ENCODE data around the gene LCNL1. TPM values are rescaled to one million over a fixed set of nuclear protein-coding genes. Genes with fewer than 3 reads are reported as not detected.

The LCNL1 gene
- total and polyA plus RNA-seq, 2 donors (not counting 1 experiment from before 2014, with no cell fraction given) = not detected

DNA sequence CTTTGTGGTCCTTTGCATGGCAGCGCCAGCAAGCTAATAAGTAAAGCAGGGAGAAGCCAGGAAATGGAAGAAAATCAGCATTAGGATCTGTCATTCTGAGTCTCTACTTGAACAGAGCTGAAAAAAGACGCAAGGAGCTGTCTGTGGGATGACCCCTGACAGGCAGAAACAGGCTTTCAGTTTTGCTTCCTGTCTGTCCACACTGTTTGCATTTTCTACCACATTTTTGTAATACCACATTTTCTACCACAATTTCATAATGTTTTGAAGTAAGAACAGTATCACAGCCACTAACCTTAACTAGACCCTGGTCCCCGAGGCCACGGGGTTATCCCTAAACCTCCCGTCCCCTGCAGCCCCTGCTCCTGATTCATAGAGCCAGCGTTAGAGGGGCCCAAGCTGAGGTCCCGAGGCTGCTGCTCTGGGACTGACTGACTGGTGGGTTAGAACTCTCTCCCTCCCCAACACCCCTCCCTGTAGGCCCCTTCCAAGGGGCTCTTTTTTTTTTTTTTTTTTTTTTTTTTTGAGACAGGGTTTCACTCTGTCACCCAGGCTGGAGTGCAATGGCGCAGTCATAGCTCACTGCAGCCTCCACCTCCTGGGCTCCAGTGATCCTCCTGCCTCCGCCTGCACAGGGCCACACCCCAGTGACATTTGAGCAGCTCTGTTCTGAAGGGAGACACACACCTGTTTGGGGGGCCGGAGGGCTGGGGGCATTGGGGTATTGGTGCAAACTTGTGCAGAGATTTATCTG lies 17.6 kb downstream of the LCNL1 start:
- no peaks in the 10 kb centered on the region for H3K36me3 ChIP-seq (replicated peaks in 1 of 2; ENCODE audit: control extremely low read depth in 1 of 2, control insufficient read depth in 1 of 2, extremely low read depth in 1 of 2, insufficient read depth in 2 of 2, low read length in 1 of 2)
- WGBS (ENCODE audit: insufficient coverage) = 40% methylated on average over 10 of the region's 10 CpGs
- H3K4me1 ChIP-seq (ENCODE audit: control insufficient read depth in 2 of 2, insufficient read depth in 2 of 2, low read length in 2 of 2) = peaks cover 46 to 58% of the 10 kb centered on the region in 2 donors
- Mint-ChIP-seq H3K27me3 (peaks cover 3% of the 10 kb centered on the region), H3K4me1 (peaks cover 44% of the 10 kb centered on the region), H3K9me3 (ENCODE audit: insufficient read depth) (no peaks in the 10 kb centered on the region), H3K4me3 (peak overlapping the region; percentile 81), H3K27ac (peak overlapping the region; percentile 87)
- peak; percentile 68 for DNase-seq
- H3K27ac ChIP-seq (ENCODE audit: low read length in 2 of 2) = peak overlapping the region; percentile 4 to 74
- peak; percentile 54 for ATAC-seq (ENCODE audit: low read depth)
- no peaks in the 10 kb centered on the region for H4K20me1 ChIP-seq (ENCODE audit: control insufficient read depth, insufficient read depth, low read length, poor library complexity, severe bottlenecking)
- peak overlapping the region; percentile 48 for H2AFZ ChIP-seq (ENCODE audit: insufficient read depth, low read depth, low read length, poor library complexity, severe bottlenecking)
- POLR2A ChIA-PET = interaction anchor here (0.6 to 1.9 kb wide), 9 partner anchors 8 to 299 kb away, joined by 3 to 18 read pairs (median 4); partner anchors contain the start of gene PAXX
- intact Hi-C loops (cut with micrococcal nuclease) = loop anchor here (1.0 kb wide), 1 partner anchor 8 kb away; the partner anchor contains the start of gene PAXX
- no peaks in the 10 kb centered on the region for H3K79me2 ChIP-seq (ENCODE audit: control insufficient read depth, insufficient read depth, low read length)
- H3K4me2 ChIP-seq (replicated peaks; ENCODE audit: low read depth, low read length, poor library complexity, severe bottlenecking) = peak overlapping the region; percentile 73
- peaks cover 0 to 4% (median 0%) of the 10 kb centered on the region in 4 experiments for H3K27me3 ChIP-seq (replicated peaks in 1 of 4; ENCODE audit: control extremely low read depth in 1 of 4, control insufficient read depth in 3 of 4, insufficient read depth in 4 of 4, low read length in 3 of 4)
- H3K9ac ChIP-seq (ENCODE audit: low read length) = peak overlapping the region; percentile 51
- H3K4me3 ChIP-seq (ENCODE audit: control extremely low read depth in 1 of 5, extremely low read depth in 1 of 5, insufficient read depth in 1 of 5, low read depth in 2 of 5, low read length in 4 of 5) = peak overlapping the region in 2 of 5 experiments; percentile 41 to 50
- peaks cover 0 to 8% (median 0%) of the 10 kb centered on the region in 3 donors for H3K9me3 ChIP-seq (ENCODE audit: control extremely low read depth in 1 of 3, control insufficient read depth in 2 of 3, insufficient read depth in 1 of 3, low read length in 2 of 3)
- CTCF ChIA-PET = interaction anchor here (0.7 to 4.4 kb wide), 10 partner anchors 9 to 453 kb away, joined by 3 to 27 read pairs (median 6); partner anchors contain the start of genes ABCA2, FUT7 and PAXX
- TF ChIP-seq CTCF (IDR thresholded peaks at IDR 0.05) (no peak), EZH2 (IDR thresholded peaks at IDR 0.05; ENCODE audit: borderline replicate concordance, insufficient read depth, low read depth, low read length, poor library complexity, severe bottlenecking) (no peak)
